Activated naive CD8-positive, alpha-beta T cell treated with anti-CD3 and anti-CD28 coated beads, Interleukin-2, amount 10 ng/mL, durations not matched to agents 7 days and 5 days (primary cell): ENCODE data around the gene THOC1. TPM values are rescaled to one million over a fixed set of nuclear protein-coding genes. Genes with fewer than 3 reads are reported as not detected.
"Not testable (repeated sequence)": the region's sequence is repeated elsewhere in the genome, so short reads cannot be mapped to it uniquely, and the experiment has no call there.

Source experiments
- ATAC-seq: fragments of 150-1000 bp; cut with Tn5 transposase; one replicate; pipeline ENCODE4 v1.10.0; 2021; ENCODE audit warnings: low read depth, moderate library complexity
- POLR2A ChIA-PET: fragments of 350-600 bp; sonication (Branson Sonifier 250); formaldehyde crosslinking; loops from one replicate; lab custom pipeline; 2021; ENCODE audit warnings: antibody characterized with exemption; lab: Charles Lee
- DNase-seq: peaks from one replicate; pipeline ENCODE4 v3.0.0; 2021
- H3K27ac Mint-ChIP-seq: one replicate; pipeline ENCODE4 v1.8.0; 2022; ENCODE audit warnings: mild to moderate bottlenecking, mixed read lengths
- H3K27me3 Mint-ChIP-seq: one replicate; pipeline ENCODE4 v1.8.0; 2022; ENCODE audit warnings: mild to moderate bottlenecking, moderate library complexity, mixed read lengths
- H3K36me3 Mint-ChIP-seq: one replicate; pipeline ENCODE4 v1.8.0; 2021; ENCODE audit warnings: mild to moderate bottlenecking, mixed read lengths
- H3K4me1 Mint-ChIP-seq: one replicate; pipeline ENCODE4 v1.8.0; 2021; ENCODE audit warnings: mixed read lengths
- H3K4me3 Mint-ChIP-seq: one replicate; pipeline ENCODE4 v1.8.0; 2022; ENCODE audit warnings: mild to moderate bottlenecking, moderate library complexity, mixed read lengths
- H3K9me3 Mint-ChIP-seq: one replicate; pipeline ENCODE4 v1.8.0; 2021; ENCODE audit warnings: mixed read lengths
- total RNA-seq, 2 experiments: library from RNA; stranded (reverse); gene quantifications; one replicate each; pipeline ENCODE4 v1.2.3, GENCODE V29; 2021

Gene THOC1
- total RNA-seq, 2 experiments from 2014 or later = 52.1 to 54.8 TPM

- POLR2A ChIA-PET = no interaction called here
- no peak for DNase-seq
- Mint-ChIP-seq H3K9me3 (no peaks in the 10 kb centered on the region), H3K4me1 (no peaks in the 10 kb centered on the region), H3K27me3 (no peaks in the 10 kb centered on the region), H3K36me3 (no peaks in the 10 kb centered on the region), H3K27ac (no peak overlapping the region), H3K4me3 (no peak overlapping the region)
- no peak for ATAC-seq
Observed at GRCh38 chr18:295756-296490, 28.1 kb upstream of the THOC1 start.

- no peak for DNase-seq
- H3K27ac Mint-ChIP-seq = no peak overlapping the region
- H3K4me3 Mint-ChIP-seq = no peak overlapping the region
- POLR2A ChIA-PET = no interaction called here
- H3K36me3 Mint-ChIP-seq = no peaks in the 10 kb centered on the region
- no peaks in the 10 kb centered on the region for H3K9me3 Mint-ChIP-seq
- ATAC-seq = no peak
- no peaks in the 10 kb centered on the region for H3K4me1 Mint-ChIP-seq
- H3K27me3 Mint-ChIP-seq = no peaks in the 10 kb centered on the region
Observed at GRCh38 chr18:294566-294965, 26.7 kb upstream of the THOC1 start.

GRCh38 chr18:293536-293935 is 25.7 kb upstream of the THOC1 start:
- H3K4me3 Mint-ChIP-seq = no peak overlapping the region
- no peaks in the 10 kb centered on the region for H3K9me3 Mint-ChIP-seq
- POLR2A ChIA-PET = no interaction called here
- H3K4me1 Mint-ChIP-seq = no peaks in the 10 kb centered on the region
- H3K27ac Mint-ChIP-seq = no peak overlapping the region
- H3K27me3 Mint-ChIP-seq = no peaks in the 10 kb centered on the region
- no peak for ATAC-seq
- DNase-seq = no peak
- H3K36me3 Mint-ChIP-seq = no peaks in the 10 kb centered on the region

DNA sequence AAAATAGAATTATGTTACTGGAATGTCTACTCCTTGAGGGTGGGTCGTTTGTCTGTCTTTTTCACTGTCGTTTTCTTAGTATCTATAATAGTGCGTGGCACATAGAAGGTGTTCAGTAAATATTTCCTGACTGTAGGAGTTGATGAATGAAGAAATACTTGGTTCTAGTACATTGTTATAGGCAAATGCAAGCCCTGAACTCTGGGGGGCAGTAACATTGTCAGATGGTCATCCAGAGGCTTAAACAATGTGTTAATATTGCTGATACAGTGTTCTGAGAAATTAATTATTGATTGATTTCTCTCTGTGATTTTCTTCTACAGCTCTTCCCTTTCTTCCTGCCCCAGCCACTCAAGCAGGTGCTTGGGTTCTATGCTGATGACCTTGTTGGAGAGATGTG is 24.4 kb upstream of the THOC1 start:
- no peak for ATAC-seq
- H3K9me3 Mint-ChIP-seq = no peaks in the 10 kb centered on the region

DNA sequence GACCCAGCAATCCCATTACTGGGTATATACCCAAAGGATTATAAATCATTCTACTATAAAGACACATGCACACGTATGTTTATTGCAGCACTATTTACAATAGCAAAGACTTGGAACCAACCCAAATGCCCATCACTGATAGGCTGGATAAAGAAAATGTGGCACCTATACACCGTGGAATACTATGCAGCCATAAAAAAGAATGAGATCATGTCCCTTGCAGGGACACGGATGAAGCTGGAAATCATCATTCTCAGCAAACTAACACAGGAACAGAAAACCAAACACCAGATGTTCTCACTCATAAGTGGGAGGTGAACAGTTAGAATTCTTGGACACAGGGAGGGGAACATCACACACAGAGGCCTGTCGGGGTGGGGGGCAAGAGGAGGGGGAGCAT is 22.1 kb upstream of the THOC1 start:
- H3K4me3 Mint-ChIP-seq, H3K4me1 Mint-ChIP-seq, H3K9me3 Mint-ChIP-seq, H3K36me3 Mint-ChIP-seq, DNase-seq, H3K27ac Mint-ChIP-seq, POLR2A ChIA-PET, H3K27me3 Mint-ChIP-seq, ATAC-seq: not testable (repeated sequence)

More for the DNA sequence above, 24.4 kb upstream of the THOC1 start:
- no peak for DNase-seq
- POLR2A ChIA-PET = no interaction called here
- no peaks in the 10 kb centered on the region for H3K36me3 Mint-ChIP-seq
- no peak overlapping the region for H3K27ac Mint-ChIP-seq
- H3K4me3 Mint-ChIP-seq = no peak overlapping the region
- H3K27me3 Mint-ChIP-seq = no peaks in the 10 kb centered on the region
- H3K4me1 Mint-ChIP-seq = no peaks in the 10 kb centered on the region

- ATAC-seq (no peak), DNase-seq (no peak)
- Mint-ChIP-seq H3K4me1 (no peaks in the 10 kb centered on the region), H3K27me3 (peaks cover 3% of the 10 kb centered on the region), H3K9me3 (no peaks in the 10 kb centered on the region), H3K36me3 (no peaks in the 10 kb centered on the region), H3K27ac (no peak overlapping the region), H3K4me3 (no peak overlapping the region)
- POLR2A ChIA-PET = no interaction called here
Observed at GRCh38 chr18:289026-289425, 21.2 kb upstream of the THOC1 start.

DNA sequence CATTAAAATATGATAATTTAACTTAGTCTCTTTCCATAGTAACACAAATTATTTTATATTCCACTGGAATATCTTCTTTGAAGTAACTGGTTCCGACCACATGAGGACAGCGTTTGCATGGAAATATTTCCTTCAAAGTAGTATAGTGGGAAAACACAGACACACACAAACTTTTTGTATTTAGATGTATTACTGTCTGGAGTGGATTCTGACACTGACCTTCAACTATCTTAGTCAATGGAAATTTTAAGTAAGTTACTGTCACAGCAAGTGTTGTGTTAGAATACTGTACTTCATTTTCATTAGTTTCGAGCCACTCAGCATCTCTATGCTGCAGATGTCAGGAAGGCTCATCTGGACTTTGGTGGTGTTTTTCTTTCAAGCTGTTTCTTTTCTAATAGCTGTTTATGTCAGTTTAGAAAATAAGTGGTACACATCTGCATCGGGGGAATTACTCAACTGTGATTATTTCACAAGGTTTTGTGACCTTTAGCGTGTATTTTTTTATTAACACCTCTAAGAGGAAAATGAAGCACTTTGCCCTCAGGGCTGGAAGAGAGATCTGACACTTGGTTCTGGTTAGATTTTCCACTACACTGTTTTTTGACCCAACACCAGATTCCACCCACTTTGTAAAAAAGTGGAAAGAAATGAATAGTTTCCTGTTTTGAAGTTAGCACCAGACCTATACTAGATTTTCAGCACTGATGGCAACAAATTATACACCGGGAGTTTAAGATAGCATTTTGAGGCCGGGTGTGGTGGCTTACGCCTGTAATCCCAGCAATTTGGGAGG is 18.9 kb upstream of the THOC1 start:
- Mint-ChIP-seq H3K4me1 (no peaks in the 10 kb centered on the region), H3K36me3 (no peaks in the 10 kb centered on the region), H3K27ac (no peak overlapping the region), H3K4me3 (no peak overlapping the region), H3K9me3 (no peaks in the 10 kb centered on the region), H3K27me3 (peaks cover 6% of the 10 kb centered on the region)
- POLR2A ChIA-PET = no interaction called here
- DNase-seq (no peak), ATAC-seq (no peak)

DNA sequence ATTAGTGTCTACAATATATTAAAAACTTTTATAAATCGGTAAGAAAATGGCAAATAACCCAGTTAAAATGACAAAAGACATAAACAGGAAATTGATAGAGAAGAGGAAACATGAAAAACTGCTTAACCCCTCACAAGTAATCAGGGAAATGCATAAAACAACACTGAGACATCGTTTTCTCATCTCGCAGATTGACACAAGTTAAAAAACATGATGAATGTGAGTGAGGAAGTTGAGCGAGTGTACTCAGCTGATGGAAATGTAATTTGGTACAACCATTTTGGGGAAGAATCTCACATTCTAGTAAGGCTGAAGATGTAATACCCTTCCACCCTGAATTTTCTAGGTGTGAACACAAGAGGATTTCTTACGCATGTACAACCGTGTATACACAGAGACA is 18.0 kb upstream of the THOC1 start:
- Mint-ChIP-seq H3K27ac (no peak overlapping the region), H3K27me3 (peaks cover 7% of the 10 kb centered on the region), H3K9me3 (no peaks in the 10 kb centered on the region), H3K36me3 (no peaks in the 10 kb centered on the region), H3K4me3 (no peak overlapping the region), H3K4me1 (no peaks in the 10 kb centered on the region)
- DNase-seq = no peak
- no peak for ATAC-seq
- POLR2A ChIA-PET = no interaction called here

DNA sequence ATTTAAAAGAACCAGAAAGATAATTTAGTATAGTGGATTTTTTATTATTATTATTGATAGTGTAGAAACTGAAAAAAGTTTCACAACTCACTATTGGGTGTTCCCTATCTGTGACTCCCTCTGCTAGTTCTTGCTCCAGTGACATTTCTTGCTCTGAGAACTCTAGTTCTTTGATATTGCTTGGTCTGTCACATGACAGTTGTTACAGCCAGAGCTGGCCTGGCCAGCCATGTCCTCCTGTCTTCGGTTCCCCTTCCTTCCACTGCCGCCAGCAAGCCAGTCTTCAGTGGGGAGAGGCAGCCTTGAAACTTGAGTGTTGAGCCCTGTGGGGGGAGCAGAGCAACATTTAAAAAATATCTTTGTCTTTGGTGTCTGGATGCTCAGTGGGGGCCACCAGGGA is 7.6 kb upstream of the THOC1 start:
- Mint-ChIP-seq H3K9me3 (no peaks in the 10 kb centered on the region), H3K4me3 (no peak overlapping the region), H3K4me1 (no peaks in the 10 kb centered on the region), H3K27me3 (peaks cover 15% of the 10 kb centered on the region), H3K36me3 (no peaks in the 10 kb centered on the region), H3K27ac (no peak overlapping the region)
- DNase-seq (no peak), ATAC-seq (no peak)
- POLR2A ChIA-PET = no interaction called here

DNA sequence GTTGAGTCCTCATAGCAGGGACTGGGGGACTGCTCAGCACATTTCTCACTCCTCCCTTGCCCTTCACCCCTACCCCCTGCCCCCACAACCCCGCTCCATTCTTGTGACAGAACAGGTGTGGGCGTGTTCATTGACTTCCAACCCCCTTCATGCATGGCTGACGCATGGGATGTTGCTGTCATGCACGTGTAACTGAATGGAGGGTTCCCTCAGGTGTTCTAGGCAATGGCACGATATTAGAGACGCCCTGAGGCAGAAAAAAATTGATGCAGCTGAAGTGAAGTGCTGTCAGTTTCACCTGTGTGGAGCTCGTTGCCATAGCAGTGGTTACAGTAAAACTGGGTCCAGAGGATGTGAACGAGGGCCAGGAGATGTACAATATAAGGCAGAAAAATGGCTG is 6.5 kb upstream of the THOC1 start:
- Mint-ChIP-seq H3K27me3 (peaks cover 15% of the 10 kb centered on the region), H3K36me3 (no peaks in the 10 kb centered on the region)
- POLR2A ChIA-PET = no interaction called here

GRCh38 chr18:273525-273924 is 5.7 kb upstream of the THOC1 start:
- DNase-seq = no peak
- H3K27ac Mint-ChIP-seq = peak overlapping the region; percentile 1
- POLR2A ChIA-PET = no interaction called here
- H3K27me3 Mint-ChIP-seq = peaks cover 10% of the 10 kb centered on the region
- H3K36me3 Mint-ChIP-seq = no peaks in the 10 kb centered on the region
- H3K4me1 Mint-ChIP-seq = peaks cover 9% of the 10 kb centered on the region
- H3K4me3 Mint-ChIP-seq = no peak overlapping the region
- no peaks in the 10 kb centered on the region for H3K9me3 Mint-ChIP-seq
- no peak for ATAC-seq

More for the DNA sequence above, 6.5 kb upstream of the THOC1 start:
- ATAC-seq (no peak), DNase-seq (no peak)
- Mint-ChIP-seq H3K9me3 (no peaks in the 10 kb centered on the region), H3K27ac (no peak overlapping the region), H3K4me3 (no peak overlapping the region), H3K4me1 (peaks cover 5% of the 10 kb centered on the region)

GRCh38 chr18:272650-273049 is 4.8 kb upstream of the THOC1 start:
- POLR2A ChIA-PET = no interaction called here
- peaks cover 9% of the 10 kb centered on the region for H3K4me1 Mint-ChIP-seq
- H3K9me3 Mint-ChIP-seq = no peaks in the 10 kb centered on the region
- H3K27me3 Mint-ChIP-seq = peaks cover 5% of the 10 kb centered on the region
- H3K36me3 Mint-ChIP-seq = peaks cover 2% of the 10 kb centered on the region
- no peak overlapping the region for H3K4me3 Mint-ChIP-seq
- DNase-seq (no peak), ATAC-seq (no peak)
- no peak overlapping the region for H3K27ac Mint-ChIP-seq

GRCh38 chr18:269480-270095 is 1.7 kb upstream of the THOC1 start:
- peaks cover 25% of the 10 kb centered on the region for H3K4me1 Mint-ChIP-seq
- H3K27ac Mint-ChIP-seq = peak overlapping the region; percentile 22
- H3K9me3 Mint-ChIP-seq = no peaks in the 10 kb centered on the region
- H3K27me3 Mint-ChIP-seq = no peaks in the 10 kb centered on the region
- ATAC-seq (no peak), DNase-seq (no peak)
- POLR2A ChIA-PET = no interaction called here
- peaks cover 5% of the 10 kb centered on the region for H3K36me3 Mint-ChIP-seq
- H3K4me3 Mint-ChIP-seq = peak overlapping the region; percentile 6

DNA sequence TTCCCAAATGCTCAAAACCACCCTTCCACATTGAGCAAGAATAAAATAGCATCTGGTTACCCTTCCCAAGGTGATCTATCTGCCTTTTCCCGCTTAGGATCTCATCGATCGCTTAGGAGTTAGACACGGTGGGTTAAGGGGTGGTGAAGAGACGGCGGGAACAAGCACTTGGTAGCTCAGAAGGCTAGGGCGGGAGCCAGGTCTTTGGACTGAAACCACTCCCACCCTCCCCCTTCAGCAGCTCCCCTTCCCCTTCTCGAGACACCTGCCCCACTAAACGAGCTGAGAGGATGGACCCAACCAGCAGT is 513 bp downstream of the THOC1 start:
- H3K4me3 Mint-ChIP-seq = peak overlapping the region; percentile 90
- peaks cover 25% of the 10 kb centered on the region for H3K4me1 Mint-ChIP-seq
- H3K27ac Mint-ChIP-seq = peak overlapping the region; percentile 99
- ATAC-seq (no peak), DNase-seq (no peak)
- POLR2A ChIA-PET = interaction anchor here (0.6 to 2.0 kb wide), 7 partner anchors 12 to 514 kb away, joined by 3 to 16 read pairs (median 4); partner anchors contain the start of gene USP14
- H3K9me3 Mint-ChIP-seq = no peaks in the 10 kb centered on the region
- peaks cover 13% of the 10 kb centered on the region for H3K36me3 Mint-ChIP-seq
- H3K27me3 Mint-ChIP-seq = no peaks in the 10 kb centered on the region
